Amniotic epithelial cell (primary cell): ENCODE results near the gene JUN.

Experiments
- DNase-seq: peaks from one replicate; pipeline ENCODE4 v3.0.0-alpha.2; 2010; ENCODE audit warnings: low read depth

Gene JUN

GRCh38 chr1:58755468-58755872 is 28.4 kb downstream of the JUN start:
- DNase-seq, result peak; percentile 98

GRCh38 chr1:58754683-58755467 is 29.0 kb downstream of the JUN start:
- DNase-seq, result peak; percentile 59

GRCh38 chr1:58754073-58754613 is 29.7 kb downstream of the JUN start:
- no peak for DNase-seq

- DNase-seq, result no peak
Observed at GRCh38 chr1:58753431-58753866, 30.4 kb downstream of the JUN start.

- no peak for DNase-seq
Observed at GRCh38 chr1:58749646-58750045, 34.2 kb downstream of the JUN start.

- DNase-seq, result no peak
Observed at GRCh38 chr1:58748666-58749065, 35.2 kb downstream of the JUN start.

- DNase-seq, result no peak
Observed at GRCh38 chr1:58746757-58747156, 37.1 kb downstream of the JUN start.

GRCh38 chr1:58746182-58746581 is 37.7 kb downstream of the JUN start:
- no peak for DNase-seq

- no peak for DNase-seq
Observed at GRCh38 chr1:58745666-58746065, 38.2 kb downstream of the JUN start.

- DNase-seq, result no peak
Observed at GRCh38 chr1:58745117-58745516, 38.7 kb downstream of the JUN start.

- DNase-seq, result peak; percentile 21
Observed at GRCh38 chr1:58741678-58742553, 41.9 kb downstream of the JUN start.

- DNase-seq, result peak; percentile 56
Observed at GRCh38 chr1:58739856-58740466, 43.9 kb downstream of the JUN start.

GRCh38 chr1:58738876-58739275 is 45.0 kb downstream of the JUN start:
- DNase-seq, result peak; percentile 20

- DNase-seq, result no peak
Observed at GRCh38 chr1:58735586-58735985, 48.3 kb downstream of the JUN start.

GRCh38 chr1:58734630-58735029 is 49.2 kb downstream of the JUN start:
- DNase-seq, result no peak

GRCh38 chr1:58732087-58732775 is 51.6 kb downstream of the JUN start:
- DNase-seq, result peak; percentile 17
